Astrocyte of the cerebellum (primary cell): ENCODE measurements around the gene PPP1R3C.

Experiments used
- DNase-seq: peaks from one replicate; pipeline ENCODE4 v3.0.0-alpha.2; 2011; ENCODE audit warnings: low read depth
- H3K4me3 ChIP-seq: 2 replicates; pipeline ENCODE4 v1.5.1; 2011; ENCODE audit warnings: mild to moderate bottlenecking, low read depth, low read length, moderate library complexity
- CTCF ChIP-seq: IDR thresholded peaks from 2 replicates; pipeline ENCODE4 v1.5.1; 2012; ENCODE audit warnings: low read length, low read depth, moderate library complexity, mild to moderate bottlenecking; ENCODE audit errors: missing control alignments
- in situ Hi-C: cut with HindIII; loops from 2 replicates; pipeline ENCODE4 v1.10.0; 2017; ENCODE audit warnings: low sequenced_read_pairs

The PPP1R3C gene

GRCh38 chr10:91630625-91631024 lies 2.2 kb downstream of the PPP1R3C start:
- peak overlapping the region; percentile 25 for H3K4me3 ChIP-seq
- no peak for DNase-seq
- in situ Hi-C loops = no loop called here
- TF ChIP-seq CTCF = no peak

- no peak overlapping the region for H3K4me3 ChIP-seq
- in situ Hi-C loops = no loop called here
- no peak for DNase-seq
- no peak for TF ChIP-seq CTCF
Measured at GRCh38 chr10:91629715-91630549, 2.9 kb downstream of the PPP1R3C start.

GRCh38 chr10:91628383-91628782 lies 4.5 kb downstream of the PPP1R3C start:
- H3K4me3 ChIP-seq = no peak overlapping the region
- in situ Hi-C loops = no loop called here
- no peak for DNase-seq
- no peak for TF ChIP-seq CTCF

GRCh38 chr10:91627344-91628102 lies 5.3 kb downstream of the PPP1R3C start:
- in situ Hi-C loops = no loop called here
- no peak overlapping the region for H3K4me3 ChIP-seq
- no peak for DNase-seq
- TF ChIP-seq CTCF = no peak

GRCh38 chr10:91626936-91627335 lies 5.9 kb downstream of the PPP1R3C start:
- no peak for DNase-seq
- no peak overlapping the region for H3K4me3 ChIP-seq
- in situ Hi-C loops = no loop called here
- TF ChIP-seq CTCF = no peak

GRCh38 chr10:91624633-91625032 lies 8.2 kb downstream of the PPP1R3C start:
- no peak overlapping the region for H3K4me3 ChIP-seq
- in situ Hi-C loops = no loop called here
- no peak for DNase-seq
- no peak for TF ChIP-seq CTCF
